BE2C (cell line): ENCODE measurements around the gene VPS51.

ENCODE experiments used
- DNase-seq: peaks from one replicate; pipeline ENCODE4 v3.0.0-alpha.2; 2020
- H3K27me3 ChIP-seq: fragments of 250-450 bp; sonication (Bioruptor Pico); 2 replicates; pipeline ENCODE4 v1.5.1; 2020; ENCODE audit warnings: mild to moderate bottlenecking
- H3K36me3 ChIP-seq: fragments of 250-450 bp; sonication (Bioruptor Pico); 2 replicates; pipeline ENCODE4 v1.5.1; 2020; ENCODE audit warnings: mild to moderate bottlenecking
- H3K4me1 ChIP-seq: fragments of 250-450 bp; sonication (Bioruptor Pico); 2 replicates; pipeline ENCODE4 v1.5.1; 2020
- H3K4me3 ChIP-seq: 2 replicates; pipeline ENCODE4 v1.5.1; 2011; ENCODE audit warnings: low read depth, low read length
- H3K9me3 ChIP-seq: fragments of 250-450 bp; sonication (Bioruptor Pico); 2 replicates; pipeline ENCODE4 v1.5.1; 2020
- CTCF ChIP-seq: IDR thresholded peaks from 2 replicates; pipeline ENCODE4 v1.5.1; 2012; ENCODE audit warnings: mild to moderate bottlenecking, low read depth, low read length

Gene VPS51

GRCh38 chr11:65067446-65067845 lies 28.6 kb upstream of the VPS51 start:
- Histone ChIP-seq H3K9me3 (no peaks in the 10 kb centered on the region), H3K4me1 (no peaks in the 10 kb centered on the region), H3K36me3 (no peaks in the 10 kb centered on the region), H3K4me3 (no peak overlapping the region), H3K27me3 (no peaks in the 10 kb centered on the region)
- TF ChIP-seq CTCF = no peak
- no peak for DNase-seq

- no peak for TF ChIP-seq CTCF
- Histone ChIP-seq H3K4me1 (no peaks in the 10 kb centered on the region), H3K9me3 (no peaks in the 10 kb centered on the region), H3K27me3 (no peaks in the 10 kb centered on the region), H3K4me3 (no peak overlapping the region), H3K36me3 (no peaks in the 10 kb centered on the region)
- no peak for DNase-seq
These were observed 26.8 kb upstream of the VPS51 start for GRCh38 chr11:65069217-65069616.

GRCh38 chr11:65071907-65072630 lies 23.9 kb upstream of the VPS51 start:
- no peaks in the 10 kb centered on the region for H3K9me3 ChIP-seq
- no peak for TF ChIP-seq CTCF

GRCh38 chr11:65072631-65072966 lies 23.4 kb upstream of the VPS51 start:
- no peak overlapping the region for H3K4me3 ChIP-seq
- no peak for DNase-seq
- H3K27me3 ChIP-seq = no peaks in the 10 kb centered on the region
- H3K36me3 ChIP-seq = no peaks in the 10 kb centered on the region
- H3K4me1 ChIP-seq = no peaks in the 10 kb centered on the region
- TF ChIP-seq CTCF = no peak
- no peaks in the 10 kb centered on the region for H3K9me3 ChIP-seq

More at GRCh38 chr11:65071907-65072630, 23.9 kb upstream of the VPS51 start:
- no peak for DNase-seq
- Histone ChIP-seq H3K27me3 (no peaks in the 10 kb centered on the region), H3K36me3 (no peaks in the 10 kb centered on the region), H3K4me1 (no peaks in the 10 kb centered on the region), H3K4me3 (no peak overlapping the region)

- H3K36me3 ChIP-seq = peaks cover 3% of the 10 kb centered on the region; the same call in 1 of the 2 replicates
- no peaks in the 10 kb centered on the region for H3K27me3 ChIP-seq
- no peak for TF ChIP-seq CTCF
- no peak overlapping the region for H3K4me3 ChIP-seq
- no peaks in the 10 kb centered on the region for H3K9me3 ChIP-seq
- no peaks in the 10 kb centered on the region for H3K4me1 ChIP-seq
- DNase-seq = no peak
These were observed 18.6 kb upstream of the VPS51 start for GRCh38 chr11:65077451-65077850.

- peak; percentile 61 for TF ChIP-seq CTCF
- H3K4me1 ChIP-seq = no peaks in the 10 kb centered on the region
- no peak overlapping the region for H3K4me3 ChIP-seq
- peak; percentile 54 for DNase-seq
- H3K27me3 ChIP-seq = no peaks in the 10 kb centered on the region
- peaks cover 3% of the 10 kb centered on the region; the same call in 1 of the 2 replicates for H3K36me3 ChIP-seq
- no peaks in the 10 kb centered on the region for H3K9me3 ChIP-seq
These were observed 17.9 kb upstream of the VPS51 start for GRCh38 chr11:65078151-65078550.
